K562 (cell line): ENCODE data around the gene DIAPH3. TPM values are rescaled to one million over a fixed set of nuclear protein-coding genes. Genes with fewer than 3 reads are reported as not detected.

ENCODE experiments used
- DACH1 ChIP-seq: fragments of 450-650 bp; IDR thresholded peaks from 2 replicates; pipeline ENCODE4 v1.6.1; 2018; ENCODE audit not compliant: partially characterized antibody
- DLX4 ChIP-seq: fragments of 250-450 bp; sonication (Bioruptor Pico); IDR thresholded peaks from 2 replicates; pipeline ENCODE4 v1.6.1; 2021; ENCODE audit warnings: mild to moderate bottlenecking
- FOSL1 ChIP-seq: fragments of 200-800 bp; sonication (Bioruptor generic); conservative IDR thresholded peaks from 2 replicates; pipeline ENCODE4 v1.6.1; 2016; ENCODE audit warnings: missing genetic modification characterization, missing compliant biosample characterization
- KDM2B ChIP-seq: fragments of 250-450 bp; sonication (Bioruptor Pico); IDR thresholded peaks from 2 replicates; pipeline ENCODE4 v1.8.0; 2021; ENCODE audit warnings: mild to moderate bottlenecking, moderate library complexity
- KDM4B ChIP-seq, 2 experiments: fragments of 450-650 bp in 1 of 2; sonication (generic) in 1 of 2; IDR thresholded peaks; 2 replicates each; pipeline ENCODE4 v1.6.1; 2016 to 2017; ENCODE audit warnings: borderline replicate concordance in 2 of 2, antibody characterized with exemption in 1 of 2, low read depth in 1 of 2, mild to moderate bottlenecking in 1 of 2
- NCOA2 ChIP-seq, 2 experiments: fragments of 450-650 bp; IDR thresholded peaks; 2 replicates each; pipeline ENCODE4 v1.6.1; 2018; ENCODE audit warnings: mild to moderate bottlenecking in 2 of 2, moderate library complexity in 1 of 2; ENCODE audit not compliant: partially characterized antibody in 2 of 2
- RBM34 ChIP-seq: fragments of 200-400 bp; formaldehyde crosslinking; IDR thresholded peaks from 2 replicates; pipeline ENCODE4 v1.6.1; 2018; ENCODE audit warnings: low read length, borderline replicate concordance; ENCODE audit not compliant: insufficient read depth
- RBM39 ChIP-seq: fragments of 200-400 bp; formaldehyde crosslinking; optimal IDR thresholded peaks from 2 replicates; pipeline ENCODE3; 2018; ENCODE audit warnings: low read depth, low read length
- TARDBP ChIP-seq: fragments of 450-650 bp; IDR thresholded peaks from 2 replicates; pipeline ENCODE4 v1.6.1; 2016
- TRIM28 ChIP-seq: fragments of 450-650 bp; IDR thresholded peaks from 2 replicates; pipeline ENCODE4 v1.6.1; 2017
- WHSC1 ChIP-seq: IDR thresholded peaks from one replicate; pipeline ENCODE4 v1.6.1; 2012; ENCODE audit warnings: low read length, control low read depth, inconsistent platforms
- ZBTB5 ChIP-seq: fragments of 450-650 bp; IDR thresholded peaks from 2 replicates; pipeline ENCODE4 v1.6.1; 2017; ENCODE audit warnings: antibody characterized with exemption
- ZC3H11A ChIP-seq: IDR thresholded peaks from 2 replicates; pipeline ENCODE4 v1.6.1; 2012; ENCODE audit warnings: low read depth, low read length, improper control_type of control experiment
- ZNF224 ChIP-seq: sonication (generic); formaldehyde crosslinking; IDR thresholded peaks from 2 replicates; pipeline ENCODE4 v1.8.0; 2022; ENCODE audit warnings: mild to moderate bottlenecking, missing genetic modification reagents
- ZNF431 ChIP-seq: sonication (generic); formaldehyde crosslinking; IDR thresholded peaks from 2 replicates; pipeline ENCODE4 v1.8.0; 2022; ENCODE audit warnings: mild to moderate bottlenecking, missing genetic modification reagents
- polyA plus RNA-seq, 8 experiments: library from polyadenylated mRNA; depleted of rRNA in 4 of 8; stranded (reverse) in 5 of 8; unstranded in 3 of 8; fragments of >200 nt; fragmentation: Nextera tagmentation in 2 of 8; fragmentation: Illumina TruSeq in 1 of 8; extraction: Ambion mirVana in 2 of 8; extraction: Trizol in 1 of 8; gene quantifications; 2 replicates each; pipeline versions ENCODE4 v1.2.1 to v1.2.3, GENCODE V29; 2011 to 2014; ENCODE audit warnings: inconsistent platforms in 1 of 8, missing spikeins in 1 of 8
- total RNA-seq, 7 experiments: library from RNA; depleted of rRNA in 6 of 7; stranded (reverse); fragments of >200 nt in 6 of 7; fragmentation: Illumina TruSeq in 2 of 7; extraction: Trizol in 2 of 7; gene quantifications; 2 replicates each; pipeline versions ENCODE4 v1.2.1 to v1.2.3, GENCODE V29; 2011 to 2021; ENCODE audit warnings: low replicate concordance in 1 of 7
- TF ChIP-seq, protein P1 (sequence below): sonication (generic); formaldehyde crosslinking; IDR thresholded peaks from 2 replicates; pipeline ENCODE4 v1.8.0; 2022; ENCODE audit warnings: mild to moderate bottlenecking, missing genetic modification reagents
- TF ChIP-seq, protein P2 (sequence below): fragments of 250-450 bp; sonication (Bioruptor Pico); IDR thresholded peaks from 2 replicates; pipeline ENCODE4 v1.8.0; 2021; ENCODE audit warnings: borderline replicate concordance, mild to moderate bottlenecking, moderate library complexity; ENCODE audit not compliant: poor library complexity, severe bottlenecking
- TF ChIP-seq, protein P3 (sequence below), 2 experiments: fragments of 450-650 bp in 1 of 2; IDR thresholded peaks; 2 replicates each; pipeline ENCODE4 v1.6.1; 2011 to 2017; ENCODE audit warnings: low read depth in 2 of 2, antibody characterized with exemption in 1 of 2, borderline replicate concordance in 1 of 2, low read length in 1 of 2, mild to moderate bottlenecking in 1 of 2, mixed read lengths in 1 of 2; ENCODE audit not compliant: control insufficient read depth in 1 of 2
- TF ChIP-seq, protein P4 (sequence below), 2 experiments: IDR thresholded peaks; 2 replicates each; pipeline ENCODE4 v1.6.1; 2011; ENCODE audit warnings: borderline replicate concordance in 1 of 2, control low read depth in 1 of 2, low read depth in 1 of 2, low read length in 1 of 2, mild to moderate bottlenecking in 1 of 2, mixed read lengths in 1 of 2, moderate library complexity in 1 of 2; ENCODE audit not compliant: insufficient read depth in 1 of 2, insufficient read length in 1 of 2, poor library complexity in 1 of 2, severe bottlenecking in 1 of 2; ENCODE audit errors: extremely low read depth in 1 of 2

Gene DIAPH3
- total and polyA plus RNA-seq, 9 of the 15 experiments (the other 6 are each of a cell fraction or from before 2014, with no cell fraction given) = 9.0 to 18.7 (median 14.7) TPM

GRCh38 chr13:60163478-60164233 is at the start of gene DIAPH3 (continued):
- TF ChIP-seq FOSL1 (tag) (peak; percentile 6; the same call in 1 of the 2 replicates), NCOA2 (IDR thresholded peaks at IDR 0.05; ENCODE audit: partially characterized antibody in 2 of 2) (no peak), TARDBP (no peak), KDM2B (no peak), KDM4B (IDR thresholded peaks at IDR 0.05; ENCODE audit: borderline replicate concordance in 2 of 2, low read depth in 1 of 2) (no peak), WHSC1 (no peak), RBM34 (no peak), DLX4 (CRISPR knock-in tag) (no peak), TRIM28 (no peak), DACH1 (no peak), RBM39 (no peak), ZC3H11A (no peak), ZNF431 (CRISPR knock-in tag) (no peak), ZBTB5 (no peak), ZNF224 (CRISPR knock-in tag) (no peak)
- TF ChIP-seq, protein P1, sequence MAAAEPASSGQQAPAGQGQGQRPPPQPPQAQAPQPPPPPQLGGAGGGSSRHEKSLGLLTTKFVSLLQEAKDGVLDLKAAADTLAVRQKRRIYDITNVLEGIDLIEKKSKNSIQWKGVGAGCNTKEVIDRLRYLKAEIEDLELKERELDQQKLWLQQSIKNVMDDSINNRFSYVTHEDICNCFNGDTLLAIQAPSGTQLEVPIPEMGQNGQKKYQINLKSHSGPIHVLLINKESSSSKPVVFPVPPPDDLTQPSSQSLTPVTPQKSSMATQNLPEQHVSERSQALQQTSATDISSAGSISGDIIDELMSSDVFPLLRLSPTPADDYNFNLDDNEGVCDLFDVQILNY (CRISPR knock-in tag) = peak; percentile 36; the same call in 1 of the 2 replicates
- TF ChIP-seq, protein P2, sequence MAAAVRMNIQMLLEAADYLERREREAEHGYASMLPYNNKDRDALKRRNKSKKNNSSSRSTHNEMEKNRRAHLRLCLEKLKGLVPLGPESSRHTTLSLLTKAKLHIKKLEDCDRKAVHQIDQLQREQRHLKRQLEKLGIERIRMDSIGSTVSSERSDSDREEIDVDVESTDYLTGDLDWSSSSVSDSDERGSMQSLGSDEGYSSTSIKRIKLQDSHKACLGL = no peak
- TF ChIP-seq, protein P3, sequence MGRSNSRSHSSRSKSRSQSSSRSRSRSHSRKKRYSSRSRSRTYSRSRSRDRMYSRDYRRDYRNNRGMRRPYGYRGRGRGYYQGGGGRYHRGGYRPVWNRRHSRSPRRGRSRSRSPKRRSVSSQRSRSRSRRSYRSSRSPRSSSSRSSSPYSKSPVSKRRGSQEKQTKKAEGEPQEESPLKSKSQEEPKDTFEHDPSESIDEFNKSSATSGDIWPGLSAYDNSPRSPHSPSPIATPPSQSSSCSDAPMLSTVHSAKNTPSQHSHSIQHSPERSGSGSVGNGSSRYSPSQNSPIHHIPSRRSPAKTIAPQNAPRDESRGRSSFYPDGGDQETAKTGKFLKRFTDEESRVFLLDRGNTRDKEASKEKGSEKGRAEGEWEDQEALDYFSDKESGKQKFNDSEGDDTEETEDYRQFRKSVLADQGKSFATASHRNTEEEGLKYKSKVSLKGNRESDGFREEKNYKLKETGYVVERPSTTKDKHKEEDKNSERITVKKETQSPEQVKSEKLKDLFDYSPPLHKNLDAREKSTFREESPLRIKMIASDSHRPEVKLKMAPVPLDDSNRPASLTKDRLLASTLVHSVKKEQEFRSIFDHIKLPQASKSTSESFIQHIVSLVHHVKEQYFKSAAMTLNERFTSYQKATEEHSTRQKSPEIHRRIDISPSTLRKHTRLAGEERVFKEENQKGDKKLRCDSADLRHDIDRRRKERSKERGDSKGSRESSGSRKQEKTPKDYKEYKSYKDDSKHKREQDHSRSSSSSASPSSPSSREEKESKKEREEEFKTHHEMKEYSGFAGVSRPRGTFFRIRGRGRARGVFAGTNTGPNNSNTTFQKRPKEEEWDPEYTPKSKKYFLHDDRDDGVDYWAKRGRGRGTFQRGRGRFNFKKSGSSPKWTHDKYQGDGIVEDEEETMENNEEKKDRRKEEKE (IDR thresholded peaks at IDR 0.05; ENCODE audit: borderline replicate concordance in 1 of 2, control insufficient read depth in 1 of 2, low read depth in 2 of 2, low read length in 1 of 2) = no peak
- TF ChIP-seq, protein P4, sequence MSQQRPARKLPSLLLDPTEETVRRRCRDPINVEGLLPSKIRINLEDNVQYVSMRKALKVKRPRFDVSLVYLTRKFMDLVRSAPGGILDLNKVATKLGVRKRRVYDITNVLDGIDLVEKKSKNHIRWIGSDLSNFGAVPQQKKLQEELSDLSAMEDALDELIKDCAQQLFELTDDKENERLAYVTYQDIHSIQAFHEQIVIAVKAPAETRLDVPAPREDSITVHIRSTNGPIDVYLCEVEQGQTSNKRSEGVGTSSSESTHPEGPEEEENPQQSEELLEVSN (IDR thresholded peaks at IDR 0.05; ENCODE audit: borderline replicate concordance in 1 of 2, extremely low read depth in 1 of 2, insufficient read depth in 1 of 2, insufficient read length in 1 of 2, low read depth in 1 of 2, low read length in 1 of 2, poor library complexity in 1 of 2, severe bottlenecking in 1 of 2) = peak; percentile 67 to 88
